IMR-90 (cell line): ENCODE measurements around the gene UNC5A. TPM values are rescaled to one million over a fixed set of nuclear protein-coding genes. Genes with fewer than 3 reads are reported as not detected.

Experiments used
- ATAC-seq: fragments of 200-7000 bp; cut with Tn5 transposase; 2 replicates; pipeline ENCODE4 v1.9.1; 2020; ENCODE audit warnings: low read depth, mild to moderate bottlenecking, moderate library complexity
- BruUV-seq: library from RNA; stranded (reverse); fragments of 400-500 nt; replicated peaks from 2 replicates; lab custom pipeline; 2021; lab: Mats Ljungman, UMichigan
- CTCF ChIA-PET: fragments of 300-600 bp; formaldehyde crosslinking; extraction: SDS; loops from one replicate; lab custom pipeline; 2021; ENCODE audit warnings: antibody characterized with exemption; lab: Yijun Ruan, JAX
- POLR2A ChIA-PET: fragments of 300-600 bp; sonication (Branson Sonifier 250); formaldehyde crosslinking; loops from one replicate; lab custom pipeline; 2022; ENCODE audit warnings: antibody characterized with exemption; ENCODE audit not compliant: unreplicated experiment; lab: Charles Lee
- DNase-seq: peaks from one replicate; pipeline ENCODE4 v3.0.0; 2013
- H2AFZ ChIP-seq: replicated peaks from 2 replicates; pipeline ENCODE3; 2013; ENCODE audit warnings: low read length, mild to moderate bottlenecking; ENCODE audit not compliant: poor library complexity
- H2AK5ac ChIP-seq: 2 replicates; pipeline ENCODE4 v1.6.1; 2013; ENCODE audit warnings: low read depth, low read length, inconsistent platforms
- H2AK9ac ChIP-seq: replicated peaks from 2 replicates; pipeline ENCODE3; 2013; ENCODE audit warnings: mild to moderate bottlenecking, low read depth, low read length, moderate library complexity; ENCODE audit not compliant: poor library complexity
- H2BK120ac ChIP-seq: 2 replicates; pipeline ENCODE4 v1.6.1; 2013; ENCODE audit warnings: low read depth, low read length, inconsistent platforms
- H2BK15ac ChIP-seq: 3 replicates; pipeline ENCODE4 v1.6.1; 2013; ENCODE audit warnings: low read depth, low read length, inconsistent platforms
- H2BK20ac ChIP-seq: 2 replicates; pipeline ENCODE4 v1.6.1; 2013; ENCODE audit warnings: low read depth, mild to moderate bottlenecking, inconsistent platforms, low read length, moderate library complexity
- H2BK5ac ChIP-seq: 2 replicates; pipeline ENCODE4 v1.6.1; 2013; ENCODE audit warnings: mild to moderate bottlenecking, low read depth, low read length, inconsistent platforms; ENCODE audit not compliant: poor library complexity, severe bottlenecking
- H3K14ac ChIP-seq: replicated peaks from 2 replicates; pipeline ENCODE4 v1.6.1; 2013; ENCODE audit warnings: low read depth, low read length, inconsistent platforms
- H3K18ac ChIP-seq: 2 replicates; pipeline ENCODE4 v1.6.1; 2013; ENCODE audit warnings: low read depth, low read length, control low read depth
- H3K23ac ChIP-seq: 2 replicates; pipeline ENCODE4 v1.6.1; 2013; ENCODE audit warnings: low read depth, low read length, inconsistent platforms
- H3K27ac ChIP-seq: 2 replicates; pipeline ENCODE4 v1.5.1; 2013; ENCODE audit warnings: mild to moderate bottlenecking, control low read depth, low read length; ENCODE audit not compliant: insufficient read depth
- H3K27me3 ChIP-seq: 2 replicates; pipeline ENCODE4 v1.6.1; 2013; ENCODE audit warnings: low read length; ENCODE audit not compliant: control insufficient read depth, insufficient read depth
- H3K36me3 ChIP-seq: 2 replicates; pipeline ENCODE4 v1.6.1; 2013; ENCODE audit warnings: low read length, mixed read lengths; ENCODE audit not compliant: control insufficient read depth, insufficient read depth
- H3K4ac ChIP-seq: 2 replicates; pipeline ENCODE4 v1.6.1; 2013; ENCODE audit warnings: low read depth, low read length, inconsistent platforms
- H3K4me1 ChIP-seq: 2 replicates; pipeline ENCODE4 v1.6.1; 2013; ENCODE audit warnings: low read length, mixed read lengths; ENCODE audit not compliant: control insufficient read depth, insufficient read depth
- H3K4me2 ChIP-seq: 2 replicates; pipeline ENCODE4 v1.6.1; 2013; ENCODE audit warnings: low read depth, mild to moderate bottlenecking, control low read depth, low read length, moderate library complexity
- H3K4me3 ChIP-seq: 2 replicates; pipeline ENCODE4 v1.5.1; 2013; ENCODE audit warnings: low read depth, mild to moderate bottlenecking, control low read depth, low read length, moderate library complexity; ENCODE audit not compliant: insufficient read depth
- H3K56ac ChIP-seq: 2 replicates; pipeline ENCODE4 v1.6.1; 2013; ENCODE audit warnings: low read length, inconsistent platforms; ENCODE audit not compliant: insufficient read depth; ENCODE audit errors: extremely low read depth
- H3K79me1 ChIP-seq, 2 experiments: 2 replicates each; pipeline ENCODE4 v1.6.1; 2013; ENCODE audit warnings: low read length in 2 of 2, inconsistent platforms in 1 of 2, low read depth in 1 of 2
- H3K9ac ChIP-seq: 2 replicates; pipeline ENCODE4 v1.6.1; 2013; ENCODE audit warnings: low read depth, low read length, control low read depth
- H3K9me1 ChIP-seq: 2 replicates; pipeline ENCODE4 v1.6.1; 2013; ENCODE audit warnings: low read length, inconsistent platforms; ENCODE audit not compliant: insufficient read depth
- H3K9me3 ChIP-seq: 2 replicates; pipeline ENCODE4 v1.6.1; 2013; ENCODE audit warnings: low read length; ENCODE audit not compliant: control insufficient read depth, insufficient read depth
- H4K20me1 ChIP-seq: 2 replicates; pipeline ENCODE4 v1.6.1; 2013; ENCODE audit warnings: low read length, inconsistent platforms; ENCODE audit not compliant: insufficient read depth
- H4K5ac ChIP-seq: 2 replicates; pipeline ENCODE4 v1.6.1; 2013; ENCODE audit warnings: mild to moderate bottlenecking, low read depth, low read length, control low read depth
- H4K8ac ChIP-seq, 2 experiments: 2 replicates each; pipeline ENCODE4 v1.6.1; 2013; ENCODE audit warnings: low read depth in 2 of 2, low read length in 2 of 2, control low read depth in 1 of 2, inconsistent platforms in 1 of 2
- H4K91ac ChIP-seq: 2 replicates; pipeline ENCODE4 v1.6.1; 2013; ENCODE audit warnings: low read depth, low read length, inconsistent platforms; ENCODE audit not compliant: insufficient read depth
- BHLHE40 ChIP-seq: fragments of 150-350 bp; IDR thresholded peaks from 2 replicates; pipeline ENCODE4 v1.6.1; 2016; ENCODE audit warnings: mild to moderate bottlenecking, low read depth, low read length
- CEBPB ChIP-seq: IDR thresholded peaks from 2 replicates; pipeline ENCODE4 v1.6.1; 2012; ENCODE audit warnings: low read depth, low read length, improper control_type of control experiment
- CHD1 ChIP-seq: IDR thresholded peaks from 2 replicates; pipeline ENCODE4 v1.6.1; 2012; ENCODE audit warnings: low read depth, low read length, improper control_type of control experiment
- ELK1 ChIP-seq: fragments of 150-350 bp; IDR thresholded peaks from 2 replicates; pipeline ENCODE4 v1.6.1; 2016; ENCODE audit warnings: low read depth, mild to moderate bottlenecking, low read length, moderate library complexity, borderline replicate concordance
- MAFK ChIP-seq: IDR thresholded peaks from 2 replicates; pipeline ENCODE4 v1.6.1; 2012; ENCODE audit warnings: low read depth, low read length, improper control_type of control experiment
- MAZ ChIP-seq: IDR thresholded peaks from 2 replicates; pipeline ENCODE4 v1.6.1; 2012; ENCODE audit warnings: low read depth, mild to moderate bottlenecking, low read length, improper control_type of control experiment, moderate library complexity, borderline replicate concordance
- NFE2L2 ChIP-seq: fragments of 150-350 bp; IDR thresholded peaks from 2 replicates; pipeline ENCODE4 v1.6.1; 2016; ENCODE audit warnings: low read depth, mild to moderate bottlenecking, low read length
- RFX5 ChIP-seq: IDR thresholded peaks from 2 replicates; pipeline ENCODE4 v1.8.0; 2012; ENCODE audit warnings: low read depth, mild to moderate bottlenecking, low read length, moderate library complexity
- SMC3 ChIP-seq: fragments of 150-350 bp; IDR thresholded peaks from 2 replicates; pipeline ENCODE4 v1.6.1; 2016; ENCODE audit warnings: low read depth, mild to moderate bottlenecking, antibody characterized with exemption, low read length, moderate library complexity
- USF2 ChIP-seq: fragments of 150-350 bp; IDR thresholded peaks from 2 replicates; pipeline ENCODE4 v1.6.1; 2017; ENCODE audit warnings: mild to moderate bottlenecking, antibody characterized with exemption, low read length, low read depth
- WGBS, 2 experiments: methylation state at CpG; one replicate each; pipeline versions ENCODE4 v1.1.5 to v1.1.7; 2013; ENCODE audit warnings: missing lambda C conversion rate in 2 of 2; ENCODE audit not compliant: insufficient read length in 1 of 2; ENCODE audit errors: extremely low coverage in 2 of 2; 5-methylcytosine and 5-hydroxymethylcytosine counted together
- dilution Hi-C: fragments of 300-500 bp; cut with HindIII; formaldehyde crosslinking; loops from one replicate; pipeline ENCODE4 v1.14.3; 2018; ENCODE audit warnings: low sequenced_read_pairs; ENCODE audit not compliant: unreplicated experiment
- in situ Hi-C: fragments of 300-500 bp; cut with MboI; formaldehyde crosslinking; loops from 3 replicates; pipeline ENCODE4 v1.14.3; 2019; ENCODE audit warnings: low sequenced_read_pairs, inconsistent platforms, mixed read lengths
- intact Hi-C: fragments of 100-400 bp; cut with micrococcal nuclease; formaldehyde crosslinking; loops from 2 replicates; pipeline ENCODE4 v1.10.0; 2022
- polyA plus RNA-seq, 3 experiments: library from polyadenylated mRNA; depleted of rRNA; stranded (reverse); fragments of >200 nt; gene quantifications; 2 replicates each; pipeline ENCODE4 v1.2.3, GENCODE V29; 2012; ENCODE audit warnings: low replicate concordance in 1 of 3
- total RNA-seq: library from RNA; depleted of rRNA; stranded (reverse); fragments of >200 nt; gene quantifications from 2 replicates; pipeline ENCODE4 v1.2.3, GENCODE V29; 2012

The UNC5A gene
- total and polyA plus RNA-seq, 2 of the 4 experiments (the other 2 are of a cell fraction), result not detected

GRCh38 chr5:176859916-176860315 is 49.6 kb downstream of the UNC5A start:
- Histone ChIP-seq H3K27me3 (peaks cover 58% of the 10 kb centered on the region), H3K18ac (no peak overlapping the region), H3K4me3 (no peak overlapping the region), H4K91ac (no peak overlapping the region), H3K56ac (no peak overlapping the region), H3K9me1 (no peaks in the 10 kb centered on the region), H3K79me1 (no peaks in the 10 kb centered on the region), H2AK9ac (no peak overlapping the region), H3K36me3 (no peaks in the 10 kb centered on the region), H3K27ac (no peak overlapping the region), H3K9me3 (no peaks in the 10 kb centered on the region), H2AK5ac (no peak overlapping the region), H4K8ac (no peak overlapping the region), H3K9ac (no peak overlapping the region), H3K23ac (no peak overlapping the region), H2BK5ac (no peak overlapping the region), H4K20me1 (no peaks in the 10 kb centered on the region), H2BK15ac (no peak overlapping the region), H3K4ac (no peak overlapping the region), H3K4me1 (no peaks in the 10 kb centered on the region), H2BK120ac (no peak overlapping the region), H3K14ac (no peak overlapping the region), H3K4me2 (no peak overlapping the region), H4K5ac (no peak overlapping the region), H2BK20ac (no peak overlapping the region), H2AFZ (no peak overlapping the region)
- POLR2A ChIA-PET, result no interaction called here
- WGBS, 2 experiments, result no CpG with 5 or more reads among the region's 10 CpGs
- ATAC-seq (no peak), DNase-seq (no peak)
- dilution Hi-C loops (no loop called here), intact Hi-C loops (no loop called here), in situ Hi-C loops (no loop called here)
- CTCF ChIA-PET, result no interaction called here
- BruUV-seq, result no TSS peak
- TF ChIP-seq CHD1, result no peak
- no peak for TF ChIP-seq MAFK
- TF ChIP-seq CEBPB, result no peak
- no peak for TF ChIP-seq MAZ
- no peak for TF ChIP-seq USF2
- no peak for TF ChIP-seq BHLHE40
- TF ChIP-seq SMC3, result no peak
- no peak for TF ChIP-seq NFE2L2
- no peak for TF ChIP-seq ELK1
- no peak for TF ChIP-seq RFX5
